Ascending aorta (tissue), 2 donors: ENCODE data around the gene MARCHF5. TPM values are rescaled to one million over a fixed set of nuclear protein-coding genes. Genes with fewer than 3 reads are reported as not detected.
"Not testable (repeated sequence)": the region's sequence is repeated elsewhere in the genome, so short reads cannot be mapped to it uniquely, and the experiment has no call there.

Source experiments
- DNase-seq, 2 donors: peaks; one replicate each; pipeline ENCODE4 v3.0.0-alpha.2; 2019; ENCODE audit warnings: low spot score in 2 of 2
- H3K27ac ChIP-seq, 2 donors: fragments of 200-600 bp; sonication (generic); one replicate each; pipeline ENCODE4 v1.5.1; 2016 to 2017; ENCODE audit warnings: mild to moderate bottlenecking in 1 of 2
- H3K27me3 ChIP-seq: fragments of 200-600 bp; sonication (generic); one replicate; pipeline ENCODE4 v1.5.1; 2017
- H3K36me3 ChIP-seq, 2 donors: fragments of 200-600 bp; sonication (generic); one replicate each; pipeline ENCODE4 v1.5.1; 2016
- H3K4me1 ChIP-seq, 2 donors: fragments of 200-600 bp; sonication (generic); one replicate each; pipeline ENCODE4 v1.5.1; 2016 to 2017; ENCODE audit warnings: mild to moderate bottlenecking in 1 of 2
- H3K4me3 ChIP-seq, 2 donors: fragments of 200-600 bp; sonication (generic); one replicate each; pipeline ENCODE4 v1.5.1; 2016 to 2017; ENCODE audit warnings: mild to moderate bottlenecking in 1 of 2
- H3K9me3 ChIP-seq, 2 donors: fragments of 200-600 bp; sonication (generic); one replicate each; pipeline ENCODE4 v1.5.1; 2016
- CTCF ChIP-seq, 3 experiments: fragments of 200-600 bp in 2 of 3; fragments of 450-650 bp in 1 of 3; sonication (generic) in 2 of 3; IDR thresholded peaks; one replicate each; pipeline ENCODE4 v1.5.1; 2016 to 2019; ENCODE audit warnings: antibody characterized with exemption in 3 of 3, mild to moderate bottlenecking in 1 of 3, moderate library complexity in 1 of 3
- intact Hi-C: fragments of 100-400 bp; cut with DNase I; formaldehyde crosslinking; loops from one replicate; pipeline ENCODE4 v1.15.1; 2023
- total RNA-seq: library from RNA; depleted of rRNA; stranded (reverse); fragments of >200 nt; gene quantifications from one replicate; pipeline ENCODE4 v1.1.0, GENCODE V29; 2016

The MARCHF5 gene
- total RNA-seq, 1 donor from 2014 or later = 5.5 TPM

GRCh38 chr10:92328993-92329392 lies 38.0 kb downstream of the MARCHF5 start:
- H3K4me3 ChIP-seq = no peak overlapping the region
- H3K27ac ChIP-seq = no peak overlapping the region
- intact Hi-C loops = no loop called here
- no peak for DNase-seq
- no peak for TF ChIP-seq CTCF (IDR thresholded peaks at IDR 0.05)
- H3K27me3 ChIP-seq = no peaks in the 10 kb centered on the region
- no peaks in the 10 kb centered on the region for H3K4me1 ChIP-seq
- H3K36me3 ChIP-seq = no peaks in the 10 kb centered on the region
- no peaks in the 10 kb centered on the region for H3K9me3 ChIP-seq

GRCh38 chr10:92329927-92330326 lies 39.0 kb downstream of the MARCHF5 start:
- H3K36me3 ChIP-seq, H3K27ac ChIP-seq, H3K27me3 ChIP-seq, DNase-seq, H3K9me3 ChIP-seq, H3K4me1 ChIP-seq, intact Hi-C loops, H3K4me3 ChIP-seq: not testable (repeated sequence)

DNA sequence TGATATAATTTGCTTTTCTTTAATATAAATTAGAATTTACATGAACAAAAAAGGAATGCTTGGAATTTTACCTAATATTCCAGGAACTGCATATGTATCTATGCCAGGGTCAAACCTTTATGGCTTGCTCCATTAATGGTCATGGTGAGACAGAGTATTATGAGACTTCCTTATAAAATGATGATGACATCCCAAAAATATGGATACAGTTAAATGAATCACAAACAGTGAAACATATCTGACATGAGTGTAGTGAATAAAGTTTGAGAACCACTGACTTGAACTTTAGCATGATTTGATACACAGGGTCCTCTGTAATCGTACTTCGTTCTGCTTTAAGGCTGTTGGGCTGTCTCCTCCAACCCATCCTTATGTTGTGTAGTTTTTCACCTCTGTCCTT lies 51.8 kb downstream of the MARCHF5 start:
- H3K4me1 ChIP-seq = no peaks in the 10 kb centered on the region
- H3K27ac ChIP-seq = no peak overlapping the region
- no peak overlapping the region for H3K4me3 ChIP-seq
- no peak for DNase-seq
- no peak for TF ChIP-seq CTCF (IDR thresholded peaks at IDR 0.05)
- H3K9me3 ChIP-seq = no peaks in the 10 kb centered on the region
- no peaks in the 10 kb centered on the region for H3K27me3 ChIP-seq
- intact Hi-C loops = no loop called here
- H3K36me3 ChIP-seq = peaks cover 10 to 13% of the 10 kb centered on the region in 2 donors

- H3K4me1 ChIP-seq, H3K27ac ChIP-seq, H3K4me3 ChIP-seq, H3K27me3 ChIP-seq, intact Hi-C loops, H3K9me3 ChIP-seq, DNase-seq: not testable (repeated sequence)
- peaks cover 24 to 35% of the 10 kb centered on the region in 2 donors for H3K36me3 ChIP-seq
These were observed 54.6 kb downstream of the MARCHF5 start for GRCh38 chr10:92345575-92345974.

DNA sequence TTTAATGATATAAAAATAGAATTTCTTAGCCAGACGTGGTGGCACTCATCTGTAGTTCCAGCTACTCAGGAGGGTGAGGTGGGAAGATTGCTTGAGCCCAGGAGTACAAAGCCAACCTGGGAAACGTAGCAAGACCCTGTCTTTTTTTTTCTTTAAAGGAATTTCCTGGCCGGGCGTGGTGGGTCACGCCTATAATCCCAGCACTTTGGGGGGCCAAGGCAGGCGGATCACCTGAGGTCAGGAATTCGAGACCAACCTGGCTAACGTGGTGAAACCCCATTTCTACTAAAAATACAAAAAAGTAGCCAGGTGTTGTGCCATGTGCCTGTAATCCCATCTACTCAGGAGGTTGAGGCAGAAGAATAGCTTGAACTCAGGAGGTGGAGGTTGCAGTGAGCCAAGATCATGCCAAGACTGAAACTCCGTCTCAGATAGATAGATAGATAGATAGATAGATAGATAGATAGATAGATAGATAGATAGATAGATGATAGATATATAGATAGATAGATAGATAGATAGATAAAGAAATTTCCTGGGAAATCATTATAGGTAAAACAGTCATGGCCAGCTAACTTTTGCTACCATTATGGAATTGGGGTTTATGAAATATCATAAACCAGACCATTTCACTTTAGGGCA lies 56.2 kb downstream of the MARCHF5 start:
- peaks cover 23 to 34% of the 10 kb centered on the region in 2 donors for H3K36me3 ChIP-seq
- H3K4me1 ChIP-seq, DNase-seq, H3K9me3 ChIP-seq, H3K4me3 ChIP-seq, H3K27me3 ChIP-seq, H3K27ac ChIP-seq, intact Hi-C loops: not testable (repeated sequence)

DNA sequence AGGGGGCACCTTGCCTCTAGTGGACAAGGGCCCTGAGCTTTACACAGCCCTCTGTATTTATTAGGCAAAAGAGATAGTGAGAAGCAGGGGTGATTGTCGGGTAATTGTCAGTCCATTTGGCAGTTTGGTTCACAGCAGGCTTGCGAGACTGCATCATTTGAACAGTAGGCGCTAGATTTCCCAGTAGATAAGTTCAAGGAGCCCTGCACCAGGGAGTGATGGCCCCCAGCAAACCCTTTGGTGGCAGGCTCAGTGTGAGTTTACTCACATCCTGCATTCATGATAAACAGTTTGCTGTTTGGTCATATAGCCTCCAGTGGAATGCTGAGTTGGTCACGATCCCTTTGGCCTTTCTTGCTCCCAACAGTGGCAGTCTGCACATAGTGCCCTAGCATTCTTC lies 59.4 kb downstream of the MARCHF5 start:
- intact Hi-C loops = no loop called here
- Histone ChIP-seq H3K4me1 (no peaks in the 10 kb centered on the region), H3K4me3 (no peak overlapping the region), H3K27me3 (no peaks in the 10 kb centered on the region), H3K36me3 (peaks cover 19 to 31% of the 10 kb centered on the region in 2 donors), H3K27ac (no peak overlapping the region), H3K9me3 (no peaks in the 10 kb centered on the region)
- DNase-seq = no peak
- no peak for TF ChIP-seq CTCF (IDR thresholded peaks at IDR 0.05)

GRCh38 chr10:92354587-92354986 lies 63.6 kb downstream of the MARCHF5 start:
- H3K4me1 ChIP-seq = no peaks in the 10 kb centered on the region
- TF ChIP-seq CTCF (IDR thresholded peaks at IDR 0.05) = no peak

More at GRCh38 chr10:92354587-92354986, 63.6 kb downstream of the MARCHF5 start:
- intact Hi-C loops = no loop called here
- no peak for DNase-seq
- Histone ChIP-seq H3K9me3 (no peaks in the 10 kb centered on the region), H3K4me3 (no peak overlapping the region), H3K36me3 (peaks cover 3 to 12% of the 10 kb centered on the region in 2 donors), H3K27me3 (no peaks in the 10 kb centered on the region), H3K27ac (no peak overlapping the region)
